Iris pigment epithelial cell (primary cell): Measurements from ENCODE around the gene LENG8.

Experiments
- DNase-seq: peaks from one replicate; pipeline ENCODE4 v3.0.0-alpha.2; 2011; ENCODE audit warnings: low read depth

Gene LENG8

DNA sequence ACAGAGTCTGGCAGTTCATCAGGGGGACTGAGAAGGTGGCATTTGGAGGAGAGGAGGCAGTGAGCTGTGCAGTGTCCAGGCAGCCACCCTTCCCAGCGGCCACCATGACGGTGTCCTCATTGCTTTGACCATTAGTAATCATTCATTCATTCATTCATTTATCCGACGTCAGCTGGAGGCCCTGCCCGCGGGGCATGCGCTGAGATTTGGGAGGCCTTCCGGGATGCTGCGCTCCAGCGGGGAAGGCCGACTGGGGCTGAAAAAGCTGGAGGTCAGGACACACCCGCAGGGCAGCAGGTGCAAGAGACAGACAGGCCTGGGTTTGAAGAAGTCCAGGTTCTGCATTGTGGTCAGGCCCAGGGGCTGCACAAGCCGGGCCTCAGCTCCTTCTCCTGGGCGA lies 24.8 kb upstream of the LENG8 start:
- no peak for DNase-seq

- DNase-seq = no peak
Measured at GRCh38 chr19:54424660-54425381, 24.2 kb upstream of the LENG8 start.

GRCh38 chr19:54425382-54425723 lies 23.6 kb upstream of the LENG8 start:
- DNase-seq = no peak

DNA sequence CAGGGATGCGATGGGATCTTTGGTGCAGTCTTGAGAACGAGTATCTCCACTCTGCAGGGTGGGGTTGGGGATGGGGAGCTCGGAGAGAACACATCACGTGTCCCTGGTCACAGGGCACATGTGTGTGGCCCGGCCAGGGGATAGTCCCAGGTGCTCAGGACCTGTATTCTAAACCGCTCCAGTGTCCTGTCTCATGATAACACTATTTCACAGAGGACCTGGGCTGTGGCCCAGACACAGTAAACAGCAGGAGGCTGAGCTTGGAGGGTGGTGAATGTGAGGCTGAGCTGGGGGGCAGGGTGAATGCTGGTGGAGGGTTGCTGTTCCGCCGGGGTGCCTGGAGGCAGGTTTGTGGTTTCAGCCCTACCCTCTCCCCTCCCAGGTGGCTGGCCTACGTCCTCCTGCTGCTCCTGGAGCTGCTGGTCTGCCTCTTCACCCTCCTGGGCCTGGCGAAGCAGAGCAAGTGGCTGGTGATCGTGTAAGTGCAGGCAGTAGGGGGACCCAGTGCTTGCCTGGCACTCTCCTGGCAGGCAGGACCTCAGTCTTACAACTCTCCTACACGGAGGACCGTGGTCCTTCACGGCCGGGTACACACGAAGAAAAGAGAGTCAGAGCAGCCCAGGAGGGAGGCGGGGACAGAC lies 22.6 kb upstream of the LENG8 start:
- no peak for DNase-seq

GRCh38 chr19:54427586-54427985 lies 21.4 kb upstream of the LENG8 start:
- no peak for DNase-seq

DNA sequence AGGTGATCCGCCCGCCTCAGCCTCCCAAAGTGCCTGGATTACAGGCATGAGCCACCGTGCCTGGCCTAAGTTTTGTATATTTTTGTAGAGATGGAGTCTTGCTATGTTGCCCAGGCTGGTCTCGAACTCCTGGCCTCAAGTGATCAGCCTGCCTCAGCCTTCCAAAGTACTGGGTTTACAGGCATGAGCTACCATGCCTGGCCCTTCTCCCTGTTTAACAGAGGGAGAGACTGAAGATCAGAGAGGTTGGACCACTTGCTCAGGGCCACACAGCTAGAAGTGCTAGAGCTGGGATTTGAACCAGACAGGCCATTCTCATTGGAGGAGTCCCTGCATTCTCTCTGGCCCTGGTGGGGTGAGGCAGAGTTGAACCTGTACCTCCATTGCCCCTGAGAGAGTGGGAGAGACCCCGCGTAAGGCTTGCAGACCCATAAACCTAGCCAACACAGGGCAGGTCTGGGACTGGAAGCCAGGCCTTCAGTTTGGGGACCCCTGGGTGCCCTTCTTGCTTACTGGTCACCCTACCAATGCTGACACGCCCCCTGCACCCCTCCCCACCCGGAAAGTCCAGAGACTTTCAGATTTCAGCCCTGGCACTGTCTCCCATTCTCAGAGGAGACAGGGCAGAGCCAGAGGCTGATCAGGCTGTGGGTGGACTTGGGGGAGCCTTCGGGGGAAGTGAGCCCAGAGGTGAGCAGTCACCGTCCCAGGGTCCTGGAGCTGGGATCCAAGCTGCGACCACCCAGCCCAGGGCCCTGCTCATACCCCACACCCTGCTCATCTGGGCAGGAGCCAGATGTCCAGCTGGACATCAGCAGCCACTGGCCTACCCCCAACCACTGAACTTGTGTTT lies 20.4 kb upstream of the LENG8 start:
- no peak for DNase-seq

GRCh38 chr19:54429176-54429495 lies 19.9 kb upstream of the LENG8 start:
- no peak for DNase-seq

DNA sequence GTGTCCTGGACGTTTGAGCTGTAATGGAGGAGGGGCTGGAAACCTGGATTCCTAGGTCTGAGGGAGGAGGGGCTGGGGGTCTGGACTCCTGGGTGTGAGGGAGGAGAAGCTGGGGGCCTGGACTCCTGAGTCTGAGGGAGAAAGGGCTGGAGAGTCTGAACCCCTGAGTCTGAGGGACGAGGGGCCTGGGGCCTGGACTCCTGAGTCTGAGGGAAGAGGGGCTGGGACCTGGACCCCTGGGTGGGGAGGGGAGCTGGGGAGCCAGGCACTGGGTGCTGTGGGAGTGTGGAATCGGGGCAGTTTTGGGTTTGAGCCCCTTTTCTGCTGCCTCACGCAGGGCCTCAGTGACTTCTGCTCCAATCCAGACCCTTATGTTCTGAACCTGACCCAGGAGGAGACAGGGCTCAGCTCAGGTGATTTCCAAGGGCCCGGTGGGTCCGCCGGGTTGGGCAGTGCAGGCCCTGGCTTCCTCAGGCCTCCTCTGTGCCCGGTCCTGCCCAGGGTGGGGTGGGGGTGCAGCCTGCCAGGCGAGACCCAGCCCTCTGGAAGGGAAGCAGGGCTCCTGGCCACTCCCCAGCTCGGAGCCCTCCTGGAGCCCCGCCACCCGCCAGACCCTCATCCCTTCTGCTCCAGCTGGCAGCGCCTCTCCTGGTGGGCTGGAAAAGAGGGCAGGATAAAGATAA lies 19.3 kb upstream of the LENG8 start:
- no peak for DNase-seq

- peak; percentile 30 for DNase-seq
Measured at GRCh38 chr19:54430306-54431254, 18.4 kb upstream of the LENG8 start.

- peak; percentile 45 for DNase-seq
Measured at GRCh38 chr19:54431255-54431838, 17.7 kb upstream of the LENG8 start.

- no peak for DNase-seq
Measured at GRCh38 chr19:54432144-54432738, 16.8 kb upstream of the LENG8 start.

GRCh38 chr19:54433697-54434096 lies 15.3 kb upstream of the LENG8 start:
- DNase-seq = no peak

GRCh38 chr19:54434112-54434872 lies 14.7 kb upstream of the LENG8 start:
- no peak for DNase-seq

- no peak for DNase-seq
Measured at GRCh38 chr19:54434873-54435214, 14.2 kb upstream of the LENG8 start.

DNA sequence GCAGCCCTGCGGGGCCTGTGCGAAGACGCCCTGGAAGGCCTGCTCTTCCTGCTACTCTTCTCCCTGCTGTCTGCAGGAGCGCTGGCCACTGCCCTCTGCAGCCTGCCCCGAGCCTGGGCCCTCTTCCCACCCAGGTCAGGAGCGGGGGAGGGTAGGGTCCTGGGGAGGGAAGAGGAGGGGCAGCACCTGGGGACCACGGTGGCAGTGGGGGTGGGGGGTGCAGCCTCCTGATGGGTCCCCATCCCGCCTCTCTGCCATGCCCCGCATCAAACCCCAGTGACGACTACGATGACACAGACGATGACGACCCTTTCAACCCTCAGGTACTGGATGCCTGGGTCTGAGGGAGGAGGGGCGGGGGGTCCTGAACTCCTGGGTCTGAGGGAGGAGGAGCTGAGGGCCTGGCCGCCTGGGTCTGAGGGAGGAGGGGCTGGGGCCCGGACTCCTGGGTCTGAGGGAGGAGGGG lies 13.4 kb upstream of the LENG8 start:
- DNase-seq = no peak

DNA sequence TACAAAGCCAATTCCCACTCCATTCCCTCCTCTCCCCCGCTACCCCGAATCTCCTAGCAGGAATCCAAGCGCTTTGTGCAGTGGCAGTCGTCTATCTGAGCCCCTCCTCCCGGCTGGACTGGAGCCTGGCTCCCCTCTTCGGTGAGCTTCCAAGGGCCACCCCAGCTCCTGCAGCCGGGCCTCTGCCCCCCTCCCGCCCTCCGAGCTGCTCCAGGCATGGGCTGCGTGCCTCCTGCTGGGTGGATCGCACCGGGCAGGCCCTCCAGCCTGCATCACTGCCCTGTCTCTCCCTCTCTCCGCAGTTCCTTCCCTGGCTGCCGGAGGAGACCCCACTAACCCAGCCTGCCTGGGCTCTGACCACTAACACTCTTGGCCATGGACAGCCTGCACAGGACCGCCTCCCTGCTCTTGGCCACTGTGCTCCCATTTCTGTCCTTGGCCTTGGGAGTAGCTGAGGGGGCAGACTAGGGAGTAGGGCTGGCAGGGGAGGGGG lies 12.9 kb upstream of the LENG8 start:
- DNase-seq = no peak

DNA sequence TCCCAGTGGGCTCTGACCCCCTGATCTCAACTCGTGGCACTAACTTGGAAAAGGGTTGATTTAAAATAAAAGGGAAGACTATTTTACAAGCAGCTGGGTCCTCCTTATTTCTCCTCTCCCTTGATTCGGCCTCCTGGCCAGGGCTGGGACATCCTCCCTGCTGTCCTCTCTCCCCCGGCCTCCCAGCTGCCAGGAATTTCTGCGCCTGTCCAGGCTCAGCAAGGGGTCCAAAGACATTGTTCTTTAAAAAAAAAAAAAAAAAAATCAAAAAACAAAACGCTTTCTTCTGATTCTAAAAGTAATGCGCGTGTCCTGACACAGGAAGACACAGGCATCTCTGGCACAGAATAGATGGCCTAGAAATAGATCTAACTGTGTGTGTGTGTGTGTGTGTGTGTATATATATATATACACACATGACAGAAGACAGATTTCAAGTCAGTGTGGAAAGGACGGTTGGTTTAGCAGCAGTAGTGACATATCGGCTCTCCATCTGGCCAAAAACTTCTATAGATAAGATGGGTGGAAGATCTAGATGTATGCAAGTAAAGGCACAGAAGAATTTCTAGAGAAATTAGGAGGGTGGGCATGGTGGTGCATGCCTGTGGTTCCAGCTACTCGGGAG lies 12.3 kb upstream of the LENG8 start:
- no peak for DNase-seq

DNA sequence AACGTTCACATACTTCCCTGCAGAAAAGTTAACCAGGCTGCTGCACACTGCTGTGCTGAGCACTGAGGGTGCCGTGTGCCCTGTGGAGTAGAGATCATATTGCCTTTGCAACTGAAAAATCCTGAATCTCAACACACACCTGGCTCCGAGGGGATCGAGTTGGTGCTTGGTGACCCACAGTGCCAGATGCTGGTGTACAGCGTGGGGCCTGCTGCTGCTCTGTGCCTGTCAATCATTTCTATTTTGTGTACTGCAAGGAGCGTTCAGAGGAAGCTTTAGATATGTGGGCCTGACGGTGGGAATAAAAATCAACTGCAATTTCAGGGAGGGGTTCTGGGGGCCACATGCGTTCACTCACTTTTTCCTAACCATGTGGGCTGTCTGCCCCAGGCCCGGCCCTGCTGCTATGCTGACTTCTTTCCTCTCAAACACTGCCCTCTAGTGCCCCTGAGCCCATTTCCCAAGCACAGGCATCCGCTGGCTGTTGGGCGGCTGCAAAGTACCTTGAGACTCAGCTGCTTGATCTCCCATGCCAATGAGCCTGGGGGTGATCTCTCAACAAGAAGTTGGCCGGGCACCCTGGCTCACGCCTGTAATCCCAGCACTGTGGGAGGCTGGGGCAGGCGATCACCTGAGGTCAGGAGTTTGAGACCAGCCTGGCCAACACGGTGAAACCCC lies 9.7 kb upstream of the LENG8 start:
- peak; percentile 60 for DNase-seq

DNA sequence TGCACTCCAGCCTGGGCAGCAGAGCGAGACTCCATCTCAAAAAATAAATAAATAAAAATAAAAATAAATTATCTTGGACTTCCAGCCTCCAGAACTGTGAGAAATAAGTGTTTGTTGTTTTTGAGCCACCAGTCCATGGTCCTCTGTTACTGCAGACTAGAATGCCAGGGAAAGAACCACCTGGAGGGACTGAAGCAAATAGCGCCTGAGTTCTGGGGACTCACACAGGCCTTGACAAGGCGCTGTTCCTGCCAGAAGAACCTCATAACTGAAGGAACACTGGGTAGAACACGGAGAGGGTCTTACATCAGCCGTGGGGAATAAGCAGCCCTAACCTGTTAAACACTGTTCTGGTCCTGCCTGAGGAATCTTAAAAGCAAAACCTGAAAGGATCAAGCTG lies 8.4 kb upstream of the LENG8 start:
- DNase-seq = no peak
